GM13976 (cell line): ENCODE results near the gene ABLIM2.

Experiments
- DNase-seq: peaks from one replicate; pipeline ENCODE4 v3.0.0; 2012; ENCODE audit warnings: low spot score
- in situ Hi-C: fragments of 300-500 bp; cut with MboI; formaldehyde crosslinking; loops from one replicate; pipeline ENCODE4 v1.12.0; 2022; ENCODE audit warnings: low sequenced_read_pairs, mixed read lengths, inconsistent platforms; ENCODE audit not compliant: unreplicated experiment
- TF ChIP-seq, protein P1 (sequence below): IDR thresholded peaks from 2 replicates; pipeline ENCODE4 v1.5.1; 2012; ENCODE audit warnings: borderline replicate concordance, mild to moderate bottlenecking; ENCODE audit not compliant: insufficient read depth; ENCODE audit errors: extremely low read depth, missing control alignments, control extremely low read depth

Gene ABLIM2

DNA sequence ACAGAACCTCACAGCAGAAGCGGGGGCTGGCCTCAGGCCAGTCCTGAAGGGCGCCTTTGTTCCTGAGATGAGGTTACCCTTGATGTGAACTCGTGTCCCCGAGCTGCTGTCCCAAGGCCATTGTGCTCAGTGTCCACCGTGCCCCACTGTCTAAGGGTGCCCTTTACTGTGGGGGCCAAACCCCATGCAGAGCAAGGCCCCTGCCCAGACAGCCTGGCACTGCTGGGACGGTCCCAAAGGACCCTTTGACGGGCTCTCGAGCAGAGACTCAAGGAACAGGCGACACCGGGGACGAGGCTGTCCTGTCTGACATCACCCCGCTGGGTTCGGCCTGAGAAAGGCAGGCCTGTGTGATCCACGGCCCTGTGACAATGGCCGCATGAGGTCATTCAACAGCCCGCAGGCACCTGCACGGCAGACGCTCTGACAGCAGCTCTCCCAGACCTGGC is 100.6 kb downstream of the ABLIM2 start:
- in situ Hi-C loops: no loop called here
- TF ChIP-seq, protein P1, sequence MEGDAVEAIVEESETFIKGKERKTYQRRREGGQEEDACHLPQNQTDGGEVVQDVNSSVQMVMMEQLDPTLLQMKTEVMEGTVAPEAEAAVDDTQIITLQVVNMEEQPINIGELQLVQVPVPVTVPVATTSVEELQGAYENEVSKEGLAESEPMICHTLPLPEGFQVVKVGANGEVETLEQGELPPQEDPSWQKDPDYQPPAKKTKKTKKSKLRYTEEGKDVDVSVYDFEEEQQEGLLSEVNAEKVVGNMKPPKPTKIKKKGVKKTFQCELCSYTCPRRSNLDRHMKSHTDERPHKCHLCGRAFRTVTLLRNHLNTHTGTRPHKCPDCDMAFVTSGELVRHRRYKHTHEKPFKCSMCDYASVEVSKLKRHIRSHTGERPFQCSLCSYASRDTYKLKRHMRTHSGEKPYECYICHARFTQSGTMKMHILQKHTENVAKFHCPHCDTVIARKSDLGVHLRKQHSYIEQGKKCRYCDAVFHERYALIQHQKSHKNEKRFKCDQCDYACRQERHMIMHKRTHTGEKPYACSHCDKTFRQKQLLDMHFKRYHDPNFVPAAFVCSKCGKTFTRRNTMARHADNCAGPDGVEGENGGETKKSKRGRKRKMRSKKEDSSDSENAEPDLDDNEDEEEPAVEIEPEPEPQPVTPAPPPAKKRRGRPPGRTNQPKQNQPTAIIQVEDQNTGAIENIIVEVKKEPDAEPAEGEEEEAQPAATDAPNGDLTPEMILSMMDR: no peak
- no peak for DNase-seq

DNA sequence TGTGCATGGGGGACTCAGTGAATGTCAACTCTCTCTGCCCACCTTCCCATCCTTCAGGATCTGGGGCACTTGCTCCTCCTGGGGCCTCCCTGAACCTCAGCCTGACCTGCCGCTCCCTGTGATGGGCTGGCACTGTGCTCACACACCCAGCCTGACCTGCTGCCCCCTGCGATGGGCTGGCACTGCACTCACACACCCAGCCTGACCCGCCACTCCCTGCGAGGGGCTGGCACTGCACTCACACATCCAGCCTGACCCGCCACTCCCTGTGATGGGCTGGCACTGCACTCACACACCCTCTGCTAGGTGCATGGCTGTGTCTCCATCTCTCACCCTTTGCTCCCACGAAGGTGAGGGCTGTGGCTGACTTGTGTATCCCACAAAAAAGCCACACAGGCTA is 103.4 kb downstream of the ABLIM2 start:
- no peak for DNase-seq
- TF ChIP-seq, protein P1: no peak
- in situ Hi-C loops: no loop called here

DNA sequence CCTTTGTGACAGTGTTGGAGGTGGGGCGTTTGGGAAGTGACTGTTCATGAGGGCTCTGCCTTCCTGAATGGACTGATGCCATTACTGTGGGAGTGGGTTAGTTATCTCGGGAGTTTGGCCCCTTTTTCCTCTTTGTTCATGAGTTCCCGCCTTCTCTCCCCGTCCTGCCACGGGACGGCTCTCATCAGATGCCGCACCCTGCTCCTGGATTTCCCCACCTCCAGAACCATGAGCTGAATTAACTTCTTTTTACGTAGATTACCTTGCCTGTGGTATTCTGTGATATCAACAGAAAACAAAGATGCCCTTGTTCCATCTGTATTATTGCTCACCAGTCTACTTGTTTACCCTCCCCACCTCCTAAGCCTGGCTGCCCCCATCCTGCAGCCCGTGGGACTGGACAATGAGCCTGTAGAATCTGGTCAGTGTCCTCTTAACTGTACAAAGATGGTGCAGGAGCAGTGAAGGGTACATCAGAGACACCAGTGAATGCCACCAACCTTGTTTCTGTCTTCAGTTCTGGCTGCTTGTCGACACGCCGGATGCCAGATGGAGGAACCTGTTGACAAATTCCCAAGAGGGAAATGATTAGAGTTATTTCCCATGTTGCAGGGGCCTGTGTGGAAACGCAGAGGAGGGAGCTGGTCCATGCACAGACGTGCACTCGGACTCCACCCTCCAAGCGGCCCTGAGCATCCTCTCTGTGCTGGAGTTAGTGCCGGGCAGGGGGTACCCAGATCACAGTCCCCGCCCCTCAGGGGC is 104.7 kb downstream of the ABLIM2 start:
- no peak for DNase-seq
- TF ChIP-seq, protein P1: no peak
- in situ Hi-C loops: no loop called here

DNA sequence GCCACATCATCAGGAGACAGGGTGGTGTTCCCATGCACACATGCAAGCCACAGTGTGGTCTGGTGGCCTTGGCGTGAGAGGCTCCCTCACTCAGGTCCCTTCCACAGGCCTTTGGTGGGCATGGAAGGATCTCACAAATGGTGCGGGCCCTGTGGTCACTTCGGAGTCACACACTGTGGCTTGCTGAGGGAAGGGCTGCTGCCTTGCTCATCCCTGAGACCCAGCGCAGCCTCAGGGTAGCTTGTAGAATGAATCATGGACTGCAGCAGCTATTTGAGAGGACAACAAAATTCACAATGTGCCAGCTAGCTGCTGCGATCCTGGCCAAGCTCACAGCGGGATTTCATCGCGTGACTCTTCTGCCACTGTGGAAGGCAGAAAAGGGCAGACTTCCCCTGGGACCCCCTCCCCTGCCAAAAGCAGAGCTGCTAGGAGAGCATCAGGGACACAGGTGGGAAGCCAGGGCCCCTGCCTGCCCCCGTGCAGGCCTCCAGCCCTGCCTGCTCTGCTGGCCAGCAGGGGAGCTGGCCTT is 106.4 kb downstream of the ABLIM2 start:
- in situ Hi-C loops: no loop called here
- TF ChIP-seq, protein P1: no peak
- DNase-seq: no peak

DNA sequence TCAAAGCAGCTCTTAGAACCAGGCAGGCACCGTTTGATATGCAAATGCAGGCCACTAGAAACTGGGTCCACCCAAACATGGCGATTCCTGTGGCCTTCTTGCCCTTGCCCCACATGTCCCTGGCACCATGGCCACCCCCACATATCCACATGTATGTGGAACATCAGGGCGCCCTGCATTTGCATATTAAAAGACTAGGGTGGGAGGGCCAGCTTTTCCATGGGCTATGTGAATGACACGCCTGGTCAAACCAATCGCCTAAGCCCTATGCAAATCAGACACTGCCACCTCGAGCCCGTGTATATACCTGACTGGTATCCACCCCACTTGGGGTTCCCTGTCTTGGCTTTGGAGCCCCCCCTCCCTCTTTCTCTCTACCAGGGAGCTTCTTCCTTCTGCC is 107.0 kb downstream of the ABLIM2 start:
- DNase-seq: no peak
- in situ Hi-C loops: no loop called here
- TF ChIP-seq, protein P1: no peak

DNA sequence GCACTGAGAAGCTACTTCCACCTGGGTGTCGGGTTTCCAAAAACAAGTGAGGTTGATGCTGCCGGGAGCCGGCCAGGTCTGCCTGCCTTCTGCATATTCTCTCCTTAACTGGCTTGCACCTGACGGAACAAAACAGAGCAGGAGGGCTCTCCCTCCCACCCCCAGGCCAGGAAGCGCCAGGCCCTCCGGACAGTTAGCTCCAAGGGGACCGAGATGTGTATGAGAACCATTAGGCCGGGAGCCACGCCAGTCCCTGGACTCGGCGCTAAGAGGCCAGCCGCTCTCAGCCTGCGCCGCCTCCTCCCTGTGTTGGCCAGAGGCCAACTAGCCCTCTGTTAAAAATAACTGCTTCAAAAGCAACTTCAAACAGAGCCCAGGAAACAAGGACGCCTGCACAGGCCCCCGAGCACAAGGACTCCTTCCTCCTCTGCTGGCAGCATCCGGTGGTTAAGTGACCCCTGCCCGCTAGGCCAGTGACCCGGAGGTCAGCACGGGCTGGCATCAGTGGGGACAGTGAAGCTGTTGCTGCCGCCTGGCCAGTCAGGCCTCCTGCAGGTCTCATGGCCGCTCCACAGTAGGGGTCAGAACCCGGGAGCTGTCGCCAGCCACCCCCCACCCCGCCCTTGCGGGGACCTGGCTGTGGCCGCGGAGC is 107.9 kb downstream of the ABLIM2 start:
- in situ Hi-C loops: no loop called here
- no peak for DNase-seq
- TF ChIP-seq, protein P1: no peak
